Measurements from ENCODE around the gene PACSIN2. TPM values are rescaled to one million over a fixed set of nuclear protein-coding genes. Genes with fewer than 3 reads are reported as not detected.

PACSIN2 gene
- total RNA-seq, 1 donor from 2014 or later, result 63.0 TPM

- DNase-seq (ENCODE audit: low read depth), result no peak
- TF ChIP-seq CTCF (conservative IDR thresholded peaks at IDR 0.05; ENCODE audit: low read depth, low read length), result no peak
Measured at GRCh38 chr22:43042101-43042780, 27.3 kb upstream of the PACSIN2 start.

GRCh38 chr22:43039800-43040199 lies 24.9 kb upstream of the PACSIN2 start:
- TF ChIP-seq CTCF (conservative IDR thresholded peaks at IDR 0.05; ENCODE audit: low read depth, low read length), result no peak
- H3K4me3 ChIP-seq (ENCODE audit: low read depth, low read length), result no peak overlapping the region
- DNase-seq (ENCODE audit: low read depth), result no peak

More at GRCh38 chr22:43042101-43042780, 27.3 kb upstream of the PACSIN2 start:
- no peak overlapping the region for H3K4me3 ChIP-seq (ENCODE audit: low read depth, low read length)

- no peak for DNase-seq (ENCODE audit: low read depth)
- no peak overlapping the region for H3K4me3 ChIP-seq (ENCODE audit: low read depth, low read length)
- TF ChIP-seq CTCF (conservative IDR thresholded peaks at IDR 0.05; ENCODE audit: low read depth, low read length), result no peak
Measured at GRCh38 chr22:43038325-43038724, 23.4 kb upstream of the PACSIN2 start.

GRCh38 chr22:43036282-43036829 lies 21.4 kb upstream of the PACSIN2 start:
- DNase-seq (ENCODE audit: low read depth), result no peak
- TF ChIP-seq CTCF (conservative IDR thresholded peaks at IDR 0.05; ENCODE audit: low read depth, low read length), result no peak
- no peak overlapping the region for H3K4me3 ChIP-seq (ENCODE audit: low read depth, low read length)

GRCh38 chr22:43035250-43035649 lies 20.3 kb upstream of the PACSIN2 start:
- no peak overlapping the region for H3K4me3 ChIP-seq (ENCODE audit: low read depth, low read length)
- no peak for TF ChIP-seq CTCF (conservative IDR thresholded peaks at IDR 0.05; ENCODE audit: low read depth, low read length)
- DNase-seq (ENCODE audit: low read depth), result no peak

- no peak for TF ChIP-seq CTCF (conservative IDR thresholded peaks at IDR 0.05; ENCODE audit: low read depth, low read length)
- no peak overlapping the region for H3K4me3 ChIP-seq (ENCODE audit: low read depth, low read length)
- DNase-seq (ENCODE audit: low read depth), result no peak
Measured at GRCh38 chr22:43031617-43032016, 16.7 kb upstream of the PACSIN2 start.

- no peak for TF ChIP-seq CTCF (conservative IDR thresholded peaks at IDR 0.05; ENCODE audit: low read depth, low read length)
- no peak overlapping the region for H3K4me3 ChIP-seq (ENCODE audit: low read depth, low read length)
- DNase-seq (ENCODE audit: low read depth), result no peak
Measured at GRCh38 chr22:43018615-43019014, 3.7 kb upstream of the PACSIN2 start.
